ENCODE measurements around the gene TMUB1. TPM values are rescaled to one million over a fixed set of nuclear protein-coding genes. Genes with fewer than 3 reads are reported as not detected.

TMUB1 gene
- total and polyA plus RNA-seq, 9 of the 15 experiments (the other 6 are each of a cell fraction or from before 2014, with no cell fraction given): 0.14 to 241 (median 74.1) TPM

GRCh38 chr7:151124899-151125399 is 41.7 kb upstream of the TMUB1 start:
- Histone ChIP-seq H3K4me2 (ENCODE audit: insufficient read depth, low read length) (no peak overlapping the region), H3K4me3 (no peak overlapping the region), H3K4me1 (replicated peaks in 1 of 2; ENCODE audit: control insufficient read depth in 2 of 2, insufficient read depth in 2 of 2, low read length in 2 of 2) (peaks cover 0 to 47% of the 10 kb centered on the region in 2 experiments; a peak in 1 of 5 replicates), H4K20me1 (replicated peaks; ENCODE audit: control insufficient read depth, insufficient read depth, low read length) (peaks cover 13% of the 10 kb centered on the region), H3K9ac (ENCODE audit: insufficient read depth in 1 of 2, low read depth in 2 of 2, low read length in 2 of 2) (peak overlapping the region in 1 of 2 experiments; percentile 14; a peak in 1 of 4 replicates), H3K79me2 (ENCODE audit: control insufficient read depth, insufficient read depth, low read length) (peaks cover 10% of the 10 kb centered on the region; the same call in 2 of the 3 replicates), H3K27me3 (ENCODE audit: control insufficient read depth in 2 of 2, insufficient read depth in 2 of 2, low read length in 2 of 2) (no peaks in the 10 kb centered on the region; a peak in 1 of 5 replicates), H2AFZ (ENCODE audit: low read depth, low read length) (no peak overlapping the region), H3K36me3 (ENCODE audit: control insufficient read depth, insufficient read depth, low read length) (peaks cover 95% of the 10 kb centered on the region), H3K9me1 (ENCODE audit: control insufficient read depth, insufficient read depth, low read length) (peaks cover 5% of the 10 kb centered on the region), H3K27ac (ENCODE audit: extremely low read depth, low read depth, low read length) (no peak overlapping the region), H3K9me3 (replicated peaks; ENCODE audit: control insufficient read depth, insufficient read depth, low read depth, low read length) (no peaks in the 10 kb centered on the region)
- intact Hi-C loops (cut with micrococcal nuclease) (loop anchor here (1.0 to 2.0 kb wide), 3 partner anchors 47 to 178 kb away; no protein-coding TSS in a partner anchor), in situ Hi-C loops (cut with MboI) (no loop called here)
- ATAC-seq (no peak), FAIRE-seq (peak; percentile 32), DNase-seq (ENCODE audit: extremely low read depth in 1 of 4, low spot score in 3 of 4) (no peak)
- WGBS (ENCODE audit: insufficient coverage, low coverage, missing lambda C conversion rate): 86% methylated on average over 14 of the region's 14 CpGs
- TF ChIP-seq HNRNPLL (IDR thresholded peaks at IDR 0.05; ENCODE audit: low read depth, low read length, poor library complexity, severe bottlenecking): no peak
- peak; percentile 68 for TF ChIP-seq EGR1 (conservative IDR thresholded peaks at IDR 0.05)
- no peak for TF ChIP-seq ZBTB49 (CRISPR knock-in tag; IDR thresholded peaks at IDR 0.05; ENCODE audit: borderline replicate concordance)
- TF ChIP-seq HMGN3 (IDR thresholded peaks at IDR 0.05; ENCODE audit: borderline replicate concordance, extremely low read depth, insufficient read length, low read depth, low read length): no peak
- no peak for TF ChIP-seq ZNF57 (CRISPR knock-in tag; IDR thresholded peaks at IDR 0.05)
- TF ChIP-seq, protein P1, sequence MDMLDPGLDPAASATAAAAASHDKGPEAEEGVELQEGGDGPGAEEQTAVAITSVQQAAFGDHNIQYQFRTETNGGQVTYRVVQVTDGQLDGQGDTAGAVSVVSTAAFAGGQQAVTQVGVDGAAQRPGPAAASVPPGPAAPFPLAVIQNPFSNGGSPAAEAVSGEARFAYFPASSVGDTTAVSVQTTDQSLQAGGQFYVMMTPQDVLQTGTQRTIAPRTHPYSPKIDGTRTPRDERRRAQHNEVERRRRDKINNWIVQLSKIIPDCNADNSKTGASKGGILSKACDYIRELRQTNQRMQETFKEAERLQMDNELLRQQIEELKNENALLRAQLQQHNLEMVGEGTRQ (CRISPR knock-in tag; IDR thresholded peaks at IDR 0.05): no peak
- no TSS peak for BruUV-seq (replicated peaks)
- POLR2A ChIA-PET: no interaction called here
- CTCF ChIA-PET (ENCODE audit: low intra/inter-chr PET ratio): interaction anchor here (2.1 to 4.4 kb wide), 3 partner anchors 48 to 178 kb away, joined by 11 to 74 read pairs (median 32); no protein-coding TSS in a partner anchor

Measured in K562 (cell line).